Suprapubic skin (tissue), 4 donors: ENCODE measurements around the gene THBS3.

Experiments used
- POLR2A ChIP-seq, 2 donors: fragments of 450-650 bp; IDR thresholded peaks; one replicate each; pipeline ENCODE4 v1.6.1; 2017; ENCODE audit warnings: antibody characterized with exemption in 2 of 2, mild to moderate bottlenecking in 2 of 2, moderate library complexity in 2 of 2
- POLR2AphosphoS5 ChIP-seq, 3 donors: sonication (generic); formaldehyde crosslinking; IDR thresholded peaks; one replicate each; pipeline ENCODE4 v1.6.1; 2017; ENCODE audit warnings: antibody characterized with exemption in 3 of 3
- TF ChIP-seq, protein P1 (sequence below), 2 donors: fragments of 200-600 bp in 1 of 2; fragments of 450-650 bp in 1 of 2; sonication (generic) in 1 of 2; IDR thresholded peaks; one replicate each; pipeline ENCODE4 v1.5.1; 2016 to 2019; ENCODE audit warnings: antibody characterized with exemption in 2 of 2, mild to moderate bottlenecking in 1 of 2, moderate library complexity in 1 of 2

DNA sequence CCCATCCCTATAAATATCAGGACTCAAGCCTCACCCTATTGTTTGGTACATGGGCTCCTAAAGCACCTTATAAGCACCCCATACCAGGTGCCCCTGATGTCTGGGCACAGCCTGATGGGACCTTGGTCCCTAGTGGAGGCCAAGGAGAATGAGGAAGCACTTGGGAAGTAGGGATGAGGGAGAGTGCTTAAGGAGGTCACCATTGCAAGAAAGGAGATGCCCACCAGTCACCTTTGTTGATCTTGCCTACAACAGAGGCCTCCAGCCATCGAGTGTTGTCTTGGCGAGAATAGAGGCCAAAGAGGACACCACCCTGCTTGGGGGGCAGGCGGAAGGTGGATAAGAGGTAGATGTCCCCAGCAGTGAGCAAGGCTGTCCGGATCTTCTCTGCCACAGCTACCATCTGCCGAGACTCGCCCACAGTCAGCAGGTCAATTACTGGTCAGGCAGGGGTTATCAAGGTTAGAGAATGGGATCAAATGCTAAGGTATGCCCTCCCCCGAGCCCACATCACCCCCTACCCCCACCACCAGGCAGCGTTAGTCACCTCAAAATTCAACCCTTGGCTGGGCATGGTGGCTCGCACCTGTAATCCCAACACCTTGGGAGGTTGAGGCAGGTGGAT lies 1.6 kb downstream of the THBS3 start:
- no peak for TF ChIP-seq POLR2AphosphoS5 (IDR thresholded peaks at IDR 0.05)
- TF ChIP-seq, protein P1, sequence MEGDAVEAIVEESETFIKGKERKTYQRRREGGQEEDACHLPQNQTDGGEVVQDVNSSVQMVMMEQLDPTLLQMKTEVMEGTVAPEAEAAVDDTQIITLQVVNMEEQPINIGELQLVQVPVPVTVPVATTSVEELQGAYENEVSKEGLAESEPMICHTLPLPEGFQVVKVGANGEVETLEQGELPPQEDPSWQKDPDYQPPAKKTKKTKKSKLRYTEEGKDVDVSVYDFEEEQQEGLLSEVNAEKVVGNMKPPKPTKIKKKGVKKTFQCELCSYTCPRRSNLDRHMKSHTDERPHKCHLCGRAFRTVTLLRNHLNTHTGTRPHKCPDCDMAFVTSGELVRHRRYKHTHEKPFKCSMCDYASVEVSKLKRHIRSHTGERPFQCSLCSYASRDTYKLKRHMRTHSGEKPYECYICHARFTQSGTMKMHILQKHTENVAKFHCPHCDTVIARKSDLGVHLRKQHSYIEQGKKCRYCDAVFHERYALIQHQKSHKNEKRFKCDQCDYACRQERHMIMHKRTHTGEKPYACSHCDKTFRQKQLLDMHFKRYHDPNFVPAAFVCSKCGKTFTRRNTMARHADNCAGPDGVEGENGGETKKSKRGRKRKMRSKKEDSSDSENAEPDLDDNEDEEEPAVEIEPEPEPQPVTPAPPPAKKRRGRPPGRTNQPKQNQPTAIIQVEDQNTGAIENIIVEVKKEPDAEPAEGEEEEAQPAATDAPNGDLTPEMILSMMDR (IDR thresholded peaks at IDR 0.05), result no peak
- no peak for TF ChIP-seq POLR2A (IDR thresholded peaks at IDR 0.05)
